Measurements from ENCODE around the gene MAGEB5. TPM values are rescaled to one million over a fixed set of nuclear protein-coding genes. Genes with fewer than 3 reads are reported as not detected.

The MAGEB5 gene
- total and polyA plus RNA-seq, 2 experiments from 2014 or later = not detected

Other genes with a start within 250 kb of the MAGEB5 start
- not detected in 2 replicates for gene MAGEB18, start 77.8 kb upstream of the MAGEB5 start, total RNA-seq (2014; rRNA removed; shearing (Covaris generic))
- not detected in 2 replicates for gene MAGEB18, start 77.8 kb upstream of the MAGEB5 start, polyA plus RNA-seq (2016; fragmentation: Nextera tagmentation; extraction: Ambion mirVana)
- gene MAGEB6B, start 55.6 kb upstream of the MAGEB5 start, total RNA-seq (2014; rRNA removed; shearing (Covaris generic)) = not detected in 2 replicates
- gene MAGEB6B, start 55.6 kb upstream of the MAGEB5 start, polyA plus RNA-seq (2016; fragmentation: Nextera tagmentation; extraction: Ambion mirVana) = not detected in 2 replicates
- gene MAGEB6, start 23.7 kb upstream of the MAGEB5 start, total RNA-seq (2014; rRNA removed; shearing (Covaris generic)) = not detected in 2 replicates
- not detected in 2 replicates for gene MAGEB6, start 23.7 kb upstream of the MAGEB5 start, polyA plus RNA-seq (2016; fragmentation: Nextera tagmentation; extraction: Ambion mirVana)

Measured in GM23338 (cell line).